Astrocyte (in vitro differentiated cells and primary cell): ENCODE measurements around the gene REEP1. TPM values are rescaled to one million over a fixed set of nuclear protein-coding genes. Genes with fewer than 3 reads are reported as not detected.

Experiments
- DNase-seq: peaks from one replicate; pipeline ENCODE4 v3.0.0-alpha.2; 2010; ENCODE audit warnings: low read depth
- FAIRE-seq: peaks from 2 replicates; lab custom pipeline; 2011; peaks lifted over from hg19 to GRCh38; lab: Jason Lieb, UNC
- H2AFZ ChIP-seq: 2 replicates; pipeline ENCODE4 v1.6.0; 2012; ENCODE audit warnings: low read depth, low read length, inconsistent platforms
- H3K27ac ChIP-seq: 2 replicates; pipeline ENCODE4 v1.5.1; 2011; ENCODE audit warnings: low read depth, low read length, inconsistent platforms
- H3K27me3 ChIP-seq: 2 replicates; pipeline ENCODE4 v1.6.0; 2011; ENCODE audit warnings: low read length, inconsistent platforms; ENCODE audit not compliant: insufficient read depth
- H3K36me3 ChIP-seq: 2 replicates; pipeline ENCODE4 v1.5.1; 2011; ENCODE audit warnings: low read length, inconsistent platforms; ENCODE audit not compliant: insufficient read depth
- H3K4me1 ChIP-seq: 2 replicates; pipeline ENCODE4 v1.5.1; 2011; ENCODE audit warnings: low read length, inconsistent platforms; ENCODE audit not compliant: insufficient read depth
- H3K4me2 ChIP-seq: 2 replicates; pipeline ENCODE4 v1.6.0; 2012; ENCODE audit warnings: low read length, inconsistent platforms
- H3K4me3 ChIP-seq: 2 replicates; pipeline ENCODE4 v1.5.1; 2011; ENCODE audit warnings: low read depth, mild to moderate bottlenecking, low read length, inconsistent platforms; ENCODE audit not compliant: insufficient read depth
- H3K79me2 ChIP-seq: 2 replicates; pipeline ENCODE4 v1.6.0; 2012; ENCODE audit warnings: mild to moderate bottlenecking, low read length, inconsistent platforms; ENCODE audit not compliant: insufficient read depth
- H3K9ac ChIP-seq: 2 replicates; pipeline ENCODE4 v1.6.0; 2012; ENCODE audit warnings: mild to moderate bottlenecking, low read length, inconsistent platforms
- H3K9me3 ChIP-seq: 2 replicates; pipeline ENCODE4 v1.5.1; 2012; ENCODE audit warnings: low read depth, mild to moderate bottlenecking, low read length, inconsistent platforms; ENCODE audit not compliant: insufficient read depth
- H4K20me1 ChIP-seq: 2 replicates; pipeline ENCODE4 v1.6.0; 2012; ENCODE audit warnings: low read length, inconsistent platforms; ENCODE audit not compliant: insufficient read depth
- H3K27ac Mint-ChIP-seq: one replicate; pipeline ENCODE4 v1.8.0; 2021; ENCODE audit warnings: mild to moderate bottlenecking, mixed read lengths; ENCODE audit not compliant: unreplicated experiment
- H3K27me3 Mint-ChIP-seq: one replicate; pipeline ENCODE4 v1.8.0; 2021; ENCODE audit warnings: low read depth, mixed read lengths; ENCODE audit not compliant: unreplicated experiment
- H3K36me3 Mint-ChIP-seq: one replicate; pipeline ENCODE4 v1.8.0; 2021; ENCODE audit warnings: low read depth, mixed read lengths; ENCODE audit not compliant: unreplicated experiment
- H3K4me1 Mint-ChIP-seq: one replicate; pipeline ENCODE4 v1.8.0; 2021; ENCODE audit warnings: low read depth, mixed read lengths; ENCODE audit not compliant: unreplicated experiment
- H3K4me3 Mint-ChIP-seq: one replicate; pipeline ENCODE4 v1.8.0; 2021; ENCODE audit warnings: mild to moderate bottlenecking, moderate library complexity, mixed read lengths; ENCODE audit not compliant: unreplicated experiment
- H3K9me3 Mint-ChIP-seq: one replicate; pipeline ENCODE4 v1.8.0; 2021; ENCODE audit warnings: mild to moderate bottlenecking, mixed read lengths; ENCODE audit not compliant: unreplicated experiment
- EZH2 ChIP-seq: IDR thresholded peaks from 2 replicates; pipeline ENCODE4 v1.6.1; 2012; ENCODE audit warnings: mild to moderate bottlenecking, low read length, inconsistent platforms; ENCODE audit not compliant: insufficient read depth
- total RNA-seq: library from RNA; stranded (reverse); gene quantifications from 2 replicates; pipeline ENCODE4 v1.2.1, GENCODE V29; 2021
- TF ChIP-seq, protein P1 (sequence below): IDR thresholded peaks from 2 replicates; pipeline ENCODE4 v1.5.1; 2011; ENCODE audit warnings: low read depth, mild to moderate bottlenecking, inconsistent platforms, low read length, moderate library complexity; ENCODE audit not compliant: insufficient read depth

Gene REEP1
- total RNA-seq, 1 donor from 2014 or later = 0.61 TPM

DNA sequence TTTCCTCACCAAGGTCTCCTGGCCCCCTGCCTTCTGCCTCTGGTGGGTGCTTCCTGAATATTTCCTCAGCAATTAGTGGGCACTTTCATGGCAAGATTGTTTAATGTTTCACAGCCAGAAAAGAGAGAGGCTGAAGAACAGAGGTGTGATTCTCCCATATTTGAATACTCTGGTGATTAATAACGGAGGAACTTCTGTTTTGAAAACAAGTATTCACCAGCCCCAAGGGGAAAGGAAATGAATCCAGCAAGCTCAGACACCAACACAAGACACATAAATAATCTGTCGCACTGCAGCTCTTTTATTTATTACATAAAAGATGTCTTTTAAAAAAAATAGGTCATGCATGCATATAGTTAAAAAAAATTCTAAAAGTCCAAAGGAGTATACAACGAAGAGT is 80.4 kb downstream of the REEP1 start:
- Histone ChIP-seq H3K27ac (no peak overlapping the region), H3K4me1 (no peaks in the 10 kb centered on the region), H3K9me3 (no peaks in the 10 kb centered on the region), H3K4me2 (no peak overlapping the region), H3K4me3 (no peak overlapping the region), H3K27me3 (no peaks in the 10 kb centered on the region), H3K9ac (no peak overlapping the region), H4K20me1 (no peaks in the 10 kb centered on the region), H3K36me3 (no peaks in the 10 kb centered on the region), H2AFZ (no peak overlapping the region), H3K79me2 (no peaks in the 10 kb centered on the region)
- no peak for TF ChIP-seq EZH2
- TF ChIP-seq, protein P1, sequence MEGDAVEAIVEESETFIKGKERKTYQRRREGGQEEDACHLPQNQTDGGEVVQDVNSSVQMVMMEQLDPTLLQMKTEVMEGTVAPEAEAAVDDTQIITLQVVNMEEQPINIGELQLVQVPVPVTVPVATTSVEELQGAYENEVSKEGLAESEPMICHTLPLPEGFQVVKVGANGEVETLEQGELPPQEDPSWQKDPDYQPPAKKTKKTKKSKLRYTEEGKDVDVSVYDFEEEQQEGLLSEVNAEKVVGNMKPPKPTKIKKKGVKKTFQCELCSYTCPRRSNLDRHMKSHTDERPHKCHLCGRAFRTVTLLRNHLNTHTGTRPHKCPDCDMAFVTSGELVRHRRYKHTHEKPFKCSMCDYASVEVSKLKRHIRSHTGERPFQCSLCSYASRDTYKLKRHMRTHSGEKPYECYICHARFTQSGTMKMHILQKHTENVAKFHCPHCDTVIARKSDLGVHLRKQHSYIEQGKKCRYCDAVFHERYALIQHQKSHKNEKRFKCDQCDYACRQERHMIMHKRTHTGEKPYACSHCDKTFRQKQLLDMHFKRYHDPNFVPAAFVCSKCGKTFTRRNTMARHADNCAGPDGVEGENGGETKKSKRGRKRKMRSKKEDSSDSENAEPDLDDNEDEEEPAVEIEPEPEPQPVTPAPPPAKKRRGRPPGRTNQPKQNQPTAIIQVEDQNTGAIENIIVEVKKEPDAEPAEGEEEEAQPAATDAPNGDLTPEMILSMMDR = no peak
- no peaks in the 10 kb centered on the region for H3K36me3 Mint-ChIP-seq
- peaks cover 4% of the 10 kb centered on the region for H3K4me1 Mint-ChIP-seq
- H3K27me3 Mint-ChIP-seq = peaks cover 18% of the 10 kb centered on the region
- no peak overlapping the region for H3K4me3 Mint-ChIP-seq
- FAIRE-seq (no peak), DNase-seq (no peak)
- H3K27ac Mint-ChIP-seq = no peak overlapping the region
- H3K9me3 Mint-ChIP-seq = peaks cover 1% of the 10 kb centered on the region

DNA sequence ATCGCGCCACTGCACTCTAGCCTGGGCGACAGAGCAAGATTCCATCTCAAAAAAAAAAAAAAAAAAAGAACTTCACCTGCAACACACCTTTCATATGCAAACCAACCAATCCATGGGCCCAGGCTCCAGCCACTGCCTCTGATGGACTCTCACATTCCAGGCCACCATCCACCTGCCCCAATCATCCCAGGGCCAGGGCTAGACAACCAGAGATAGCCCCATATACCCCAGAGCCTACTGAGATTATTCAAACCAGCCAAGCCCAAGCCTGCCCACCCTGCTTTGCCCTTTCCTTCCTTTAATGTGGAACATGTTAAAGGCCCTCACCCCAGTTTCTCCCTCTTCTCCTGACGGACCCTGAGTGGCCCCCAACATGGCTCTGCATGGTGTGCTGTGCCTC is 81.1 kb downstream of the REEP1 start:
- no peak for FAIRE-seq
- TF ChIP-seq, protein P1 = no peak
- no peak for TF ChIP-seq EZH2
- H2AFZ ChIP-seq = no peak overlapping the region
- H3K9ac ChIP-seq = no peak overlapping the region
- no peak overlapping the region for H3K4me2 ChIP-seq
- no peak overlapping the region for H3K4me3 ChIP-seq
- H3K9me3 ChIP-seq = no peaks in the 10 kb centered on the region
- no peak overlapping the region for H3K27ac ChIP-seq
- Mint-ChIP-seq H3K36me3 (no peaks in the 10 kb centered on the region), H3K27ac (no peak overlapping the region), H3K4me3 (no peak overlapping the region), H3K9me3 (peaks cover 1% of the 10 kb centered on the region), H3K27me3 (peaks cover 17% of the 10 kb centered on the region), H3K4me1 (peaks cover 4% of the 10 kb centered on the region)
- H3K27me3 ChIP-seq = peaks cover 3% of the 10 kb centered on the region
- no peaks in the 10 kb centered on the region for H3K4me1 ChIP-seq
- no peaks in the 10 kb centered on the region for H3K36me3 ChIP-seq
- DNase-seq = no peak
- H4K20me1 ChIP-seq = no peaks in the 10 kb centered on the region
- no peaks in the 10 kb centered on the region for H3K79me2 ChIP-seq

DNA sequence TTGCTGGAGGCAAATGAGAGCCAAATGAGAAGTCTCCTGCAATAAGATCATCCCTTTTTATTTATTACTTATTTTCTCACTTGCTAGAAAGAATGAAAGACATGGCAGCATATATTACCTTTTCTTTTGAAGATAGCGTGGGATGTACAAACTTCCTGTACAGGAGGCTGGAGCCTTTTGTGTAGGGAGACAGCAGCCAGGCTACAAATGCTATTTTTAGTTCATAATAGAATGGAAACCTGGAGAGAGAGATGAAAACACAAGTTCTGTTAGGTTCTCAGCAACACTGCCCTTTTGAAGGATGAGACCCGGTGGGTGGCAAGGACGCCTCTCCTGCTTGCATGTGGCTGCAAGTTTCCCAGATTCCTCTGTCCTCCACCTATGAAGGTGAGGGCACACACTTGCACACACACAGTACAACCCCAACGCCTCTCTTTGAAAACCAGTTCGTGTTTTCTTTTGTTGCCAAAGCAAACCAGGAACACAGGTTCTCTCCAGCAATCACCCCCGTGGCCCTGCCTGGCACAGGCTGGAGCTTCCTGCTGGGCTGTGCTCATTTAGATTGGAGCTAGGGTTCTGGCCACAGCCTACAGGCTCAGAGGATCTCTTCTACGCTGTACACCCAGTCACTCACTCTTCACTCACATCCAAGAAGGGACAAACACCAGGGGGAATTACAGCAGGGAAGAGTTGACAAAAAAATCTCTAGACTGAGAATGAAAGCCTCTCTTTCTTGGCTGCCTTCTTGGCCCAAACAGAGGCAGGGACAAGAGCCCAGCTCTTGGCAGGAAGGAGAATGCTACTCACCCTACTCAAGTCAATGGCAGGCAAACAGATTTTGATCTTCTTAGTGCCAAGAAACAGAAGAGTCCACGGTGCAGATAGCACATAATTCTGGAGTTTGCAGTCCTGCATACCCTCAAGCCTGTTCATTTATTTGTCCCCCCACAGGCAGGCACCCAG is 82.6 kb downstream of the REEP1 start:
- Histone ChIP-seq H3K4me1 (no peaks in the 10 kb centered on the region), H4K20me1 (no peaks in the 10 kb centered on the region), H3K36me3 (no peaks in the 10 kb centered on the region), H3K79me2 (no peaks in the 10 kb centered on the region), H3K27ac (no peak overlapping the region), H3K4me2 (no peak overlapping the region), H3K9me3 (no peaks in the 10 kb centered on the region), H3K4me3 (no peak overlapping the region), H3K9ac (no peak overlapping the region), H3K27me3 (peaks cover 3% of the 10 kb centered on the region), H2AFZ (no peak overlapping the region)
- H3K4me3 Mint-ChIP-seq = no peak overlapping the region
- no peak for TF ChIP-seq EZH2
- TF ChIP-seq, protein P1 = no peak
- peaks cover 4% of the 10 kb centered on the region for H3K4me1 Mint-ChIP-seq
- FAIRE-seq (no peak), DNase-seq (no peak)
- H3K36me3 Mint-ChIP-seq = no peaks in the 10 kb centered on the region
- H3K9me3 Mint-ChIP-seq = peaks cover 1% of the 10 kb centered on the region
- H3K27me3 Mint-ChIP-seq = peaks cover 21% of the 10 kb centered on the region
- no peak overlapping the region for H3K27ac Mint-ChIP-seq
